ENCODE measurements around the gene SIPA1L3. TPM values are rescaled to one million over a fixed set of nuclear protein-coding genes. Genes with fewer than 3 reads are reported as not detected.

SIPA1L3 gene
- total RNA-seq, 2 experiments from 2014 or later: 15.5 to 17.7 TPM

DNA sequence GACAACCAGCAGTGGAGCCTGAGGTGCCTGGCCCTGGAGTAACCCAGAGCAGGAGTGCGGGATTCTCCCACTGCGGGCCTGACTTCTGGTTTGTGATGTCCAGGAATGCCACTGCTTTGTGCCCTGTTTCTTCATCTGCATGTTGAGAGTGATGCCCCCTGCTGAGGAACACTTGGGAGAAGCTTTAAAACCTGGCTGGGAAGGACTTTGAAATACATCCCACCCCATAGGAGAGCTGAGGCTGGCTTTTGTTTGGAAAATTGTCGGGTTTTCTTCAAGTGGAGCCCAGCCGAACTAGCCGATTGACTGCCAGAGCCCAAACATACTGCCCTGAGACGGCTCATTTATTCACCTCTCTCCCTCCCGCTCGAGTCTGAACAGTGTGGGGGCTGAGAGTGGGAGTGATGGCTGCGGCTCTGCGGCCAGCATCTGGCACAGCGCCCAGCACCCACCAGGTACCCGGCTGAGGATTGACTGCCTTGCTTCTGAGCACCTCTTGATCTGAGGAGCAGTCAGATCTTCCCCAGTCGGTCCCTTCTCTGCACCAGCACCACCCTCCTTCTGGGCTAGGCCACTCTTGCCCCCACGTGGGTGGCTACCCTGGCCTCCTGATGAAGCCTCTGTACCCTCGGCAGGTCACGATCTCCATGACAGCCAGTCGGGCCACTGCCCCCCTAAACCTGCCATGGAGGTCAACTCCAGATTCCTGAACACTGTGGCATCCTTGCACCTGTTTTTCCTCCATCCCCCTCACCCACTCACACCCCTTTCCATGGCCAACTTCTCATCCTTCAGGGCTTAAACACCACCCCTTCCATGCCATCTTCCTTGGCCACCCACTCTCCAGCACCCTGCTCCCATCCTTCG, 148.9 kb downstream of the SIPA1L3 start:
- Histone ChIP-seq H3K4me3 (ENCODE audit: low read length) (no peak overlapping the region), H3K27me3 (ENCODE audit: control insufficient read depth in 1 of 2, insufficient read depth in 2 of 2, low read length in 2 of 2) (no peaks in the 10 kb centered on the region), H3K9me3 (ENCODE audit: control insufficient read depth in 1 of 2, insufficient read depth in 1 of 2, low read length in 2 of 2) (no peaks in the 10 kb centered on the region), H3K4me1 (ENCODE audit: insufficient read depth, low read length) (peaks cover 8% of the 10 kb centered on the region), H3K36me3 (ENCODE audit: insufficient read depth, low read length) (no peaks in the 10 kb centered on the region), H3K27ac (ENCODE audit: low read depth in 1 of 2, low read length in 2 of 2) (no peak overlapping the region)
- ATAC-seq (ENCODE audit: poor library complexity): no peak
- TF ChIP-seq CTCF (IDR thresholded peaks at IDR 0.05): no peak
- Mint-ChIP-seq H3K36me3 (ENCODE audit: low read depth) (no peaks in the 10 kb centered on the region), H3K4me3 (no peak overlapping the region), H3K4me1 (ENCODE audit: low read depth) (peaks cover 13% of the 10 kb centered on the region), H3K9me3 (peaks cover 2% of the 10 kb centered on the region), H3K27me3 (no peaks in the 10 kb centered on the region), H3K27ac (no peak overlapping the region)
- no peak for DNase-seq
- CTCF ChIA-PET: no interaction called here
- POLR2A ChIA-PET: interaction anchor here (1.0 kb wide), 1 partner anchor 55 kb away, joined by 3 read pairs; no protein-coding TSS in a partner anchor
- intact Hi-C loops (cut with DNase I, micrococcal nuclease): no loop called here

GRCh38 chr19:38056646-38057045, 149.6 kb downstream of the SIPA1L3 start:
- CTCF ChIA-PET: no interaction called here
- no peak for ATAC-seq (ENCODE audit: poor library complexity)

GRCh38 chr19:38057959-38058690, 151.1 kb downstream of the SIPA1L3 start:
- H3K9me3 Mint-ChIP-seq: no peaks in the 10 kb centered on the region
- no peak for ATAC-seq (ENCODE audit: poor library complexity)
- no peaks in the 10 kb centered on the region for H3K27me3 ChIP-seq (ENCODE audit: control insufficient read depth in 1 of 2, insufficient read depth in 2 of 2, low read length in 2 of 2)
- intact Hi-C loops (cut with DNase I, micrococcal nuclease): no loop called here
- no peak overlapping the region for H3K27ac Mint-ChIP-seq
- H3K4me3 Mint-ChIP-seq: no peak overlapping the region
- no peaks in the 10 kb centered on the region for H3K9me3 ChIP-seq (ENCODE audit: control insufficient read depth in 1 of 2, insufficient read depth in 1 of 2, low read length in 2 of 2)
- no peak overlapping the region for H3K27ac ChIP-seq (ENCODE audit: low read depth in 1 of 2, low read length in 2 of 2)
- TF ChIP-seq CTCF (IDR thresholded peaks at IDR 0.05): no peak
- ChIA-PET POLR2A (interaction anchor here (2.2 to 3.8 kb wide), 2 partner anchors 9 to 151 kb away, joined by 9 to 23 read pairs; partner anchors contain the start of genes SIPA1L3 and WDR87), CTCF (interaction anchor here (0.9 kb wide), 1 partner anchor 156 kb away, joined by 3 read pairs; no protein-coding TSS in a partner anchor)
- no peak for DNase-seq
- H3K4me1 Mint-ChIP-seq (ENCODE audit: low read depth): peaks cover 13% of the 10 kb centered on the region
- H3K27me3 Mint-ChIP-seq: no peaks in the 10 kb centered on the region
- H3K36me3 Mint-ChIP-seq (ENCODE audit: low read depth): no peaks in the 10 kb centered on the region
- no peaks in the 10 kb centered on the region for H3K36me3 ChIP-seq (ENCODE audit: insufficient read depth, low read length)
- peaks cover 8% of the 10 kb centered on the region for H3K4me1 ChIP-seq (ENCODE audit: insufficient read depth, low read length)
- no peak overlapping the region for H3K4me3 ChIP-seq (ENCODE audit: low read length)

More at GRCh38 chr19:38056646-38057045, 149.6 kb downstream of the SIPA1L3 start:
- Mint-ChIP-seq H3K27ac (no peak overlapping the region), H3K9me3 (peaks cover 2% of the 10 kb centered on the region), H3K27me3 (no peaks in the 10 kb centered on the region), H3K36me3 (ENCODE audit: low read depth) (no peaks in the 10 kb centered on the region), H3K4me3 (no peak overlapping the region), H3K4me1 (ENCODE audit: low read depth) (peaks cover 13% of the 10 kb centered on the region)
- no peaks in the 10 kb centered on the region for H3K36me3 ChIP-seq (ENCODE audit: insufficient read depth, low read length)
- POLR2A ChIA-PET: no interaction called here
- no peak overlapping the region for H3K4me3 ChIP-seq (ENCODE audit: low read length)
- H3K27me3 ChIP-seq (ENCODE audit: control insufficient read depth in 1 of 2, insufficient read depth in 2 of 2, low read length in 2 of 2): no peaks in the 10 kb centered on the region
- H3K9me3 ChIP-seq (ENCODE audit: control insufficient read depth in 1 of 2, insufficient read depth in 1 of 2, low read length in 2 of 2): no peaks in the 10 kb centered on the region
- H3K4me1 ChIP-seq (ENCODE audit: insufficient read depth, low read length): peaks cover 8% of the 10 kb centered on the region
- DNase-seq: no peak
- H3K27ac ChIP-seq (ENCODE audit: low read depth in 1 of 2, low read length in 2 of 2): no peak overlapping the region
- intact Hi-C loops (cut with DNase I, micrococcal nuclease): no loop called here
- no peak for TF ChIP-seq CTCF (IDR thresholded peaks at IDR 0.05)
